DOHH2 (cell line): ENCODE results near the gene KIDINS220.

Experiments
- H3F3A ChIP-seq: fragments of 200-600 bp; sonication (generic), shearing (Covaris generic); 2 replicates; pipeline ENCODE4 v1.6.0; 2016; ENCODE audit warnings: antibody characterized with exemption, mild to moderate bottlenecking; ENCODE audit not compliant: control insufficient read depth, insufficient read depth
- H3K27ac ChIP-seq: fragments of 200-600 bp; sonication (generic); 2 replicates; pipeline ENCODE4 v1.5.1; 2014; ENCODE audit warnings: low read depth, mild to moderate bottlenecking, low read length, moderate library complexity
- H3K27me3 ChIP-seq: fragments of 200-600 bp; sonication (generic); 2 replicates; pipeline ENCODE4 v1.6.1; 2014; ENCODE audit warnings: mild to moderate bottlenecking, low read length, mixed read lengths; ENCODE audit not compliant: control insufficient read depth
- H3K36me3 ChIP-seq: fragments of 200-600 bp; sonication (generic); 2 replicates; pipeline ENCODE4 v1.6.1; 2014; ENCODE audit warnings: mild to moderate bottlenecking, low read length, moderate library complexity, mixed read lengths; ENCODE audit not compliant: control insufficient read depth
- H3K4me1 ChIP-seq: fragments of 200-600 bp; sonication (generic); 2 replicates; pipeline ENCODE4 v1.6.1; 2014; ENCODE audit warnings: mild to moderate bottlenecking, low read length, mixed read lengths; ENCODE audit not compliant: control insufficient read depth
- H3K4me2 ChIP-seq: fragments of 200-600 bp; sonication (generic); 2 replicates; pipeline ENCODE4 v1.6.0; 2014; ENCODE audit warnings: mild to moderate bottlenecking, low read length, moderate library complexity
- H3K4me3 ChIP-seq: fragments of 200-600 bp; sonication (generic); 2 replicates; pipeline ENCODE4 v1.5.1; 2014; ENCODE audit warnings: mild to moderate bottlenecking, low read length, mixed read lengths
- H3K79me2 ChIP-seq: fragments of 200-600 bp; sonication (generic); 2 replicates; pipeline ENCODE4 v1.6.1; 2014; ENCODE audit warnings: mild to moderate bottlenecking, low read length, mixed read lengths; ENCODE audit not compliant: control insufficient read depth
- H3K9me2 ChIP-seq: fragments of 200-600 bp; sonication (generic); replicated peaks from 2 replicates; pipeline ENCODE4 v1.6.1; 2014; ENCODE audit warnings: mild to moderate bottlenecking, low read length, mixed read lengths; ENCODE audit not compliant: control insufficient read depth
- H3K9me3 ChIP-seq: fragments of 200-600 bp; sonication (generic); 2 replicates; pipeline ENCODE4 v1.6.1; 2014; ENCODE audit warnings: antibody characterized with exemption, low read length, mixed read lengths; ENCODE audit not compliant: control insufficient read depth, insufficient read depth
- H4K20me1 ChIP-seq: fragments of 200-600 bp; sonication (generic); 2 replicates; pipeline ENCODE4 v1.6.0; 2014; ENCODE audit warnings: low read depth, mild to moderate bottlenecking, antibody characterized with exemption, low read length, moderate library complexity; ENCODE audit not compliant: control insufficient read depth, insufficient read depth
- CTCF ChIP-seq: fragments of 200-600 bp; sonication (generic); IDR thresholded peaks from one replicate; pipeline ENCODE4 v1.5.1; 2014; ENCODE audit warnings: antibody characterized with exemption, mild to moderate bottlenecking, low read depth, low read length; ENCODE audit not compliant: poor library complexity, severe bottlenecking
- EZH2phosphoT487 ChIP-seq: fragments of 200-600 bp; sonication (generic); IDR thresholded peaks from 2 replicates; pipeline ENCODE4 v1.6.1; 2017; ENCODE audit warnings: borderline replicate concordance, mild to moderate bottlenecking, antibody characterized with exemption, low read length, moderate library complexity, mixed read lengths

KIDINS220 gene

GRCh38 chr2:8806885-8807704 is 30.3 kb downstream of the KIDINS220 start:
- H4K20me1 ChIP-seq, result no peaks in the 10 kb centered on the region
- H3K9me2 ChIP-seq, result no peaks in the 10 kb centered on the region
- TF ChIP-seq EZH2phosphoT487, result no peak
- H3K79me2 ChIP-seq, result no peaks in the 10 kb centered on the region
- no peaks in the 10 kb centered on the region for H3F3A ChIP-seq
- no peaks in the 10 kb centered on the region for H3K9me3 ChIP-seq
- no peaks in the 10 kb centered on the region for H3K4me1 ChIP-seq
- H3K4me2 ChIP-seq, result no peak overlapping the region
- peaks cover 37% of the 10 kb centered on the region for H3K36me3 ChIP-seq
- H3K4me3 ChIP-seq, result no peak overlapping the region
- H3K27ac ChIP-seq, result no peak overlapping the region
- H3K27me3 ChIP-seq, result no peaks in the 10 kb centered on the region

GRCh38 chr2:8805278-8806210 is 31.9 kb downstream of the KIDINS220 start:
- H3F3A ChIP-seq, result no peaks in the 10 kb centered on the region
- no peaks in the 10 kb centered on the region for H4K20me1 ChIP-seq
- no peaks in the 10 kb centered on the region for H3K4me1 ChIP-seq
- H3K79me2 ChIP-seq, result no peaks in the 10 kb centered on the region
- no peaks in the 10 kb centered on the region for H3K9me3 ChIP-seq
- peaks cover 42% of the 10 kb centered on the region for H3K36me3 ChIP-seq
- H3K4me3 ChIP-seq, result no peak overlapping the region
- H3K27ac ChIP-seq, result no peak overlapping the region
- H3K4me2 ChIP-seq, result no peak overlapping the region
- no peaks in the 10 kb centered on the region for H3K9me2 ChIP-seq
- H3K27me3 ChIP-seq, result no peaks in the 10 kb centered on the region
- no peak for TF ChIP-seq EZH2phosphoT487
- TF ChIP-seq CTCF, result no peak

- Histone ChIP-seq H3K27ac (no peak overlapping the region), H3K4me2 (no peak overlapping the region), H3K4me1 (no peaks in the 10 kb centered on the region), H3K9me3 (no peaks in the 10 kb centered on the region), H3K9me2 (no peaks in the 10 kb centered on the region), H3K36me3 (peaks cover 40% of the 10 kb centered on the region), H3K4me3 (no peak overlapping the region), H4K20me1 (no peaks in the 10 kb centered on the region), H3K79me2 (no peaks in the 10 kb centered on the region), H3K27me3 (no peaks in the 10 kb centered on the region), H3F3A (no peaks in the 10 kb centered on the region)
- TF ChIP-seq EZH2phosphoT487 (no peak), CTCF (no peak)
Observed at GRCh38 chr2:8803658-8804379, 33.6 kb downstream of the KIDINS220 start.
